ENCODE data around the gene CCL14.
"Not testable (repeated sequence)": the region's sequence is repeated elsewhere in the genome, so short reads cannot be mapped to it uniquely, and the experiment has no call there.

Gene CCL14

DNA sequence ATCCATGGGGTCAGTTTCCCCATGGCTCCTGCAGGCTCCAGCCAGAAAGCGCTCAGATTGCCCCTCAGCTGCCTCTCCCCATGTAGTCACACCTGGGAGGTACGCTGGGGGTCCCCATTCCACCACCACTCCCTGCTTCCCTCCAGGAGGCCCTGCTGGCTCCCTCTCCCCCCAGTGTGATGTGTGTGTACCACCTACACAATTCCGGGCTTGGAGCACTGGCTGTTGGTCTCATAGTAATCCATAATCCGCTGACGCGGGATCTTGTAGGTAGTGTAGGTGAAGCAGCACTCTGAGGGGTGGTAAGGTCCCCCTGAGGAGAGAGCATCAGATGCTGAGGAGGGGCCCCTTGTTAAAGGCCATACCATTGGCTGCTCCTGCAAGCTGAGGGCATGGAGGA lies 2.4 kb downstream of the CCL14 start:
- DNase-seq = no peak

DNA sequence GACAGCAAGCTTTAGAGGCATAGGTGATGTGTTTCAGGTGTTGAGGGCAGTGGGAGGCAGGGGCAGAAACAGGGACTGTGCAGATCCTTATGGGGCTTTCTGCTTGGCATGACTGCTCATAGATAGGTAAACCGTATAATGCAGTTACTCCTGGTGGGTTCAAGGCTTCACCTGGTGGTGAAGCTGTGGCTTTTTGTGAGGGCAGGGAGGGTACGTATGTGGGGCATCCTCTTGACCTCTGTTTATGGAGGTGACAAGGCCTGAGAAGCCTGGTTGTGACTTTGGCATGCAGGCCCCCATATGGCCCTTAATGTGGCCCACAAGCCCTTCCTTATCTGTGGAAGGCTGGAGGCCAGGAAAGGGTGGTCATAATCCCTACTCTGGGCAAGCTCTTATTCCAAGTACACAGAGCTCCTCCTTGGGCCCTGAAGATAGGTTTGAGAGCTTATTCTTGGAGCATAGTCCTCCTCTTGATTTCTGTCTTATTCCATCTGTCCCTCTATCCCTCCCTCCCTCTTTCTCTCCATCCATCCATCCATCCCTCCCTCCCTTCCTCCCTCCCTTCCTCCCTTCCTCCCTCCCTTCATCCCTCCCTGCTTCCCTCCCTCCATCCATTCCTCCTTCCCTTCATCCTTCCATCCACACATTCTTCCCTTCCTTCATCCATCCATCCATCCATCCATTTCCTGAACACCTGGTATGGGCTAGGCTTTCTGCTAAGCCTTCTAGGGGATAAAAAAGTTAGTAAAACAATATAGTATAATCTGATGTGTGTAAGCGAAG lies 3.9 kb downstream of the CCL14 start:
- DNase-seq = no peak

DNA sequence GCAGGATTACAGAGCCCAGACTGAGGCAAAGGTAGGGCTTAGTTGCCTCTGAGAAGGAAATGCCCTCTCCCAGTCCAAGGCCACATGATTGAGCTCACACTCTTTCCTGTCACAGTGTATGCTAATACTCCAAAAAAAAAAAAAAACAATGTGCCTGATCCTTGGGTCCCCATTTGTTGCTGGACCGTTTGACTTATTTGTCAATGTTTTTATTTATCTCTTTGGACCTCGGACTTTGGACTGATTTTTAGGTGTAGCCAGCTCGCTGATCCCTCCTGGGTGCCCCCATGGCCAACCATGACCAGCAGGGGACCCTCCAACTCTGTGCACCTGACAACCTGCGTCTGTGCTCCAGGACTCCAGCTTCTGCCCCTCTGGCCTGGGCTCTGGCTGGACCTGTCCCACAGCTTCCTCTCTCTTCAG lies 4.6 kb downstream of the CCL14 start:
- DNase-seq = no peak

DNA sequence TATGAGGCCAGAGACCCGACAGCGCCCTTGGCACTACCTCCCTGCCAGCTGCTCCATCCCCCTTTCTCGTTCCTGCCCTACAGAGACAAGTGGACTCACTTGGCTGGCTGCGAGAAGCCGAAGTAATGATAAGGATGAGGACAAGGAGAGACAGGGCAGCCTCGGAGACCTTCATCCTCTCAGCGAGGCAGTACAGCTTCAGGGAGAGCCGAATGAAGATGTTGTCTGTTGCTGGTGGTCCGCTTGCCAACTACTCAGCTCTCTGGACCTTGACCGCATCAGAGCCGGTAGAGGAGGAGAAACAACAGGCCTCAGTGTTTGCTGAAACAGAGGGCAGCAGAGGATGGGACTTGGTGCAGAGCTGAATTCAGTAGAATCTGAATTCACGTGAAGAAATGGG lies 5.3 kb downstream of the CCL14 start, which contains the start of gene CCL16:
TSS of gene CCL16 (minus strand) at position 252 of the 400 bp plus-strand sequence. CDS start at position 175, 77 bp downstream.
- DNase-seq = no peak

DNA sequence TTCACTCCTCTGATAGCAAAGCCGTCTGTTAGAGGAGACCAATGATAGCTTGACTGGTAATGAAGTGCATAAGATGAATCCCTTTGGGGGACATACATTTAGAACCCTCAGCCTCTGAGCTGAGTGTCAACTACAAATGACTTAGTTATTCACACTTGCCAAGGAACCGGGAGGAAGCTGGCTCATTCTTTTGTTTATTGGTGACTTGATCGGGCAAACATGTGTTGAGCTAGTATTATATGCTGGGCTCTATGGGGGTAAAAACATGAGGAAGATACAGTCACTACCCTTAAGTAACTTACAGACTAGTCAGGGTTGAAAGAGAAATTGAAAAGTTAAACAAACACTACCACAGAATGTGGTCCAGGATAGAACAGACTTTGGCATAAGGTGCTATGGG lies 8.2 kb downstream of the CCL14 start:
- DNase-seq = no peak

DNA sequence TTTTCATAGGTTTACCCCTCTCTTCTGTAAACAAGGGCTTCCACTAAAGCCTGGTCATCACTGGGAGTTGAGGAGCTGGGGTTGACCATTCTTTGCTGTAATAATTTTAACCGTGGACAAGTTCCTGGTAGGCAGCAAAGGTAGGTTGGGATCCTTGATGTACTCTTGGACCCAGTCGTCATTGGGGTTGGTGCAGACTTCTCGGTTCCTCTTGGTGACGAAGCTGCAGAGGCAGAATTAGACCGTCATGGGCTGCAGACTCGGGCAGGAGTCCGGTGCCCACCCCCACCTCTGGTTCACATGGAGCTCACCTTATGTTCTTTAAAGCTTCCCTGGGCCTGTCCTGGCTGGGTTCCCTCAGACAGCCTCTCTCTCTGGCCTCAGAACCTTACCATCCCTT lies 9.0 kb downstream of the CCL14 start:
- DNase-seq = no peak

DNA sequence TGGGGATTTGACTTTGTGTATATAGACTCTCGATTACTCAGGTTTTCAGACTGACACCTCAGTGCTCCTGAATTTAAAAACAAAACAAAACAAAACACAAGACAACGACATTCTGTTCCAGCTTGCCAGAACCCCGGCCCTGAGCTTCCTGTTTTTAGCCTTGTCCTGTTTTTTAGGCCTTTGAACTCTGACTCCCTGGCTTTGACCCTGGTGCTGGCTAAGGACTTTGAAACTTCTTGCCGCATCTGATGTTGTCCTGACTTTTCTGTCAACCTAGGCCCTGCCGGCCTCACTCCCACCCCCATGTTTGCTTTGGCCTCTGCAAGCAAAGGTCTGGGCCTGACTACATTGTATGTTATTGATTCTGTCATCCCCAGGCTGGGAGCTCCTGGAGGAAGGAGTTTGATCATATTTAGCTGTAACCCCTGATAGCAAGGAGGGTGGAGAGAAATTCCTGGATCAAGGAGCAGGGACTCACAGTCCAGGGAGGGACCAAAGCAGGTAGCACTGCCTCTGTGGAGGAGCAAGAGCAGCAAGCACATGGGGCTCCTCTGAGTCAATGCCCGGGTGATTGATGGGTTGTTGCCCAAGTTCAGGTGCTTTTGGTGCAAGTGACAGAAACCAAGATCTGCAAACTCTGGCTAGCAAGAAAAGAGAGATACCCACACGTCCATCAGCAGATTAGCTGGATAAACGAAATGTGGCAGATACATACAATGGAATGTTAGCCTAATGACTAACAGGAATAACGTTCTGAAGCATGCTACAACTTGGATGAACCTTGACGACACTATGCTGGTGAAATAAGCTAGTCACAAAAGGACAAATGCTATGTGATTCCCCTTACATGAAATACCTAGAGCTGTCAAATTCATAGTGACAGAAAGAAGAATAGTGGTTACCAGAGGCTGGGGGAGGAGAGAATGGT lies 12.9 kb downstream of the CCL14 start:
- no peak for DNase-seq

DNA sequence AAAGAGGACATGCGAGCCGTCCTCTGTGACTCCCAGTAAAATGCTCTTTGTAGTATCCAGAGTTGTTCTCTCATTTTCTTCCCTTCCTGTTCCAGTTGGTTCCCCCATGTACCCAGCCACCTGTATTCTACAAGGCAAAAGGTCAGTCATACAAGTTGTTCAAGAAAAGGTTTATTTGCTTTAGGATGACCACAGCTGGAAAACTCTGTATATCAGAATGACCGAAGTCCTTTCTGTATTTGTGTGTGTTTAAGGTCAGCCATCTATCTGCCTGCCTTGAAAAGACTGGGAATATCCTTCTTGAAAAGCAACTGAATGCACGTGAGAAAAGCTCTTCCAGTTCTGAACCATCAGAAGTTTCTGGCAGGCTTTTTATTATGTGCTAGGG lies 13.6 kb downstream of the CCL14 start:
- no peak for DNase-seq

DNA sequence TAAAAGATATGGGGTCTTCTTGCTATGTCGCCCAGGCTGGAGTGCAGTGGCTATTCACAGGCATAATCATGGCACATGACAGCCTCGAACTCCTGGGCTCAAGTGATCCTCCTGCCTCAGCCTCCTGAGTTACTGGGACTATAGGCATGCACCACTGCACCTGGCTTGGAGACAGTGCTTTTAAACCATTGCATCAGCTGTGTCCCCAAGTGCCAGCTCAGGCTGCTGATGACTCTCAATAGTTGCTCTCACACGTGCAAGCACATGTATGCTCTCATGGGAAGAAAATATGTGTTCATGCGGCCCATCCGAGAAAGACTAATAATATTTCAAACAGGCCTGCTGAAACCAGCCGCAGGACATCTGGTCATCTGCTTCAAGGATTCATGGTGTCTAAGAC lies 14.0 kb downstream of the CCL14 start:
- DNase-seq = no peak

DNA sequence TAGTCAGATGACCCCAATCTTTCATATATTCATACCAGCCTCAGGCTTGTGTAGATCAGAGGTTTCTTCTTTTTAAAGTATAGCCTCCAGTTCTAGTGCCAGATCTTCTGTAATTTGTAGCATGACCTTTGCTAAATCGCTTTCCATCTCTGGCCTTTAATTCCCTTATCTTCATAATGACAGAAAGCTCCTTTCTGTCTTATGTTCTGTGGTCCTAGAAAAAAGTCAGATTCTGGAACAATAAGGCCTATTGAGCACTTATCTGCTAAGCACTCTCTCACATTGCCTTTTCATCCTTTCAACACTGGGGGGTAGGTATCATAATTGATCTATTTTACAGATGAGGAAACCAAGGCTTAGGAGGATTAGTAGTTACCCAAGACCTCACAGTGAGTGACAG lies 14.5 kb downstream of the CCL14 start:
- no peak for DNase-seq

DNA sequence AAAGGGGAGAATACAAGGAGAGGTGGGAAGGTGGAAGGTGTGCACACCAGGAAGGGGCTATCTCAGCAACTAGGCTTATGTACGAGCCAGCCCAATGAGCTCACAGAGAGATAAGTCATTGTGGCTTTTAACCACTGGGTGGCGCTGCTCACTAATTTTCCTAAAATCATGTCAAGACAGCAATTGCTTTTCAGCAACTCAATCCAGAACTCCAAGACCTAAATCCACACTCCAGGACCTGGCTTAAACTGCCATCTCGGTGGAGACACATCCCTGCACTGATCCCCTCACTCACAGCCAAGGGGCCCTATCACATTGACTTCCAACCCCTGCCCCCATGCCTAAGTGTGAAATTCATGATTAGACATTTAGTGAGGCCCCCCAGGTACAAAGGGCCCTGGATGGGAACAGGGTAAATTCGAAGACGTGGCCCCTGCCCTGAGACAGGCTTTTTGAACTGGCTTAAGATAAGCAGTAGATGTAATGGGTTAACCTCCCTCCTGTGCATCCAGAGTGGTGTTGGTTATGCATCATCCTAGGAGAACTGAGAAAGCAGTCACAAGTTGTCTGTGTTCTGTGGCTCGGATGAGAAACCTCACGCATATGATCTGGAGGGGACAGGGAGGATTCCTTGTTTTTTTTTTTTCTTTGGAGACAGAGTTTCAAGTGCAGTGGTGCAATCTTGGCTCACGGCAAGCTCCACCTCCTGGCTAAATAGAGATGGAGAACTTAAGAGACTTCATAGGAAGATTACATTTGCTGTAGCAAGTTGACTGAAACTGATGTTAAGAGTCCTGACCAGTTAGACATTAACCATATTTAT lies 16.8 kb downstream of the CCL14 start:
- peak; percentile 78 for DNase-seq

DNA sequence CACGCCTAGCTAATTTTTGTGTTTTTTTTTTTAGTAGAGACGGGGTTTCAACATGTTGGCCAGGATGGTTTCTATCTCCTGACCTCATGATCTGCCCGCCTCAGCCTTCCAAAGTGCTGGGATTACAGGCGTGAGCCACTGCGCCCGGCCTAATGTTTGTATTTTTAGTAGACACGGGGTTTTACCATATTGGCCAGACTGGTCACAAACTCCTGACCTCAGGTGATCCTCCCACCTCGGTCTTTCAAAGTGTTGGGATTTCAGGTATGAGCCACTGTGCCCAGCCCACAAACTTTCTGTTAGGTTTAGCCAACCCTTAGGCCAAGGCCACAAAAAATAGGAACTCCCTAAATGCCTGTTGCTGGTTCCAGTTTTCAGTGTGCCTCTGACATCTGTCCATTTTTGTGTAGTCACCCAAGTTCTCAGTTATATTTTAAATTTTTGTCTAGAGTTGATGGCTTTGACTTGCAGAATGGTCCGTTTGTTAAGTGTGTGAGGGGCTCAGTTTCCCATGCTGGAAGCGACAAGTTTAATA lies 17.9 kb downstream of the CCL14 start:
- no peak for DNase-seq

DNA sequence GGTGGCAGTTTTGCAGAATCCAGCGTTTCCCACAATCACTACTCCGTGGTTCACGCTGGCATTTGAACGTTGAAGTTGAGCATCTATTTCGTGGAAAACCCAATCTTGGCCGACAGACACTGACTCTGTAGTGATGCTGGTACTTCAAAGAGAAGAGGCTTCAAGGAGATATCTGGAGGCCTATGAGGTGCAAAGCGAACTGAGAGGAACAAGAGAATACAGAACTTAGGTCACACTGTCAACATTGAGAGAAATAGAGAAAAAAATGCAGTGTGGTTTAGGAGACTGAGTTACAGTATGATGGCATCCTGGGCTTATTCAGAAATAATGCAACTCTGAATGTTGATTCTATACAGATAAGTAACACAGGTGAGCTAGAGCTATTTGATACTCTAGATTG lies 21.3 kb downstream of the CCL14 start:
- DNase-seq = no peak

DNA sequence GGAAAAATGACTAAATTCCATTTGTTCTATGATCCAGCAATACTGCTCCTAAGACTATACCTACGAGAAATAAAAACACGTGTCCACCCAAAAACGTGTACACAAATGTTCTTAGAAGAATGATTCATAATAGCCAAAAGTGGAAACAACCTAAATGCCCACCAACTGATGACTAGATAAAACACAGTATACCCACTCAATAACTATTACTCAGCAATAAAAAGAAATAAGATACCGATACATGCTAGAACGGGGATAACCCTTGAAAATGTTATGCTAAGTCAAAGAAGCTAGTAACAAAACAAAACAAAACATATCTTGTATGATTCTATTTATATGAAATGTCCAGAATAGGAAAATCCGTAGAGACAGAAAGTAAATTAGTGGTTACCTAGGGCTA lies 22.9 kb downstream of the CCL14 start:
- no peak for DNase-seq

DNA sequence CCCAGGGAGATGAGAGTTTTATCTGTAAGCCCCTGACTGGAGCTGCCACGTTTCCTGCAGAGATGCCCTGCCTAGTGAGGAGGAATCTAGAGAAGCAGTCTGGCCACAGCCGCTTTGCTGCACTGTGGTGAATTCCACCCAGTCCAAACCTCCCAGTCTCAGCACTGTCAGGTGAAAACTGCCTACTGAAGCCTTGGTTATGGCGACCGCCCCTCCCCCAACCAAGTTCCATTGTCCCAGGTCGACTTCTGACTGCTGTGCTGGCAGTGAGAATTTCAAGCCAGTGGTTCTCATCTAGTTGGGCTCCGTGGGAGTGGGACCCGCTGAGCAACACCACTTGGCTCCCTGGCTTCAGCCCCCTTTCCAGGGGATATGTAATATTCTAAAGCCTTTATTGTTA lies 32.8 kb downstream of the CCL14 start:
- DNase-seq = no peak

DNA sequence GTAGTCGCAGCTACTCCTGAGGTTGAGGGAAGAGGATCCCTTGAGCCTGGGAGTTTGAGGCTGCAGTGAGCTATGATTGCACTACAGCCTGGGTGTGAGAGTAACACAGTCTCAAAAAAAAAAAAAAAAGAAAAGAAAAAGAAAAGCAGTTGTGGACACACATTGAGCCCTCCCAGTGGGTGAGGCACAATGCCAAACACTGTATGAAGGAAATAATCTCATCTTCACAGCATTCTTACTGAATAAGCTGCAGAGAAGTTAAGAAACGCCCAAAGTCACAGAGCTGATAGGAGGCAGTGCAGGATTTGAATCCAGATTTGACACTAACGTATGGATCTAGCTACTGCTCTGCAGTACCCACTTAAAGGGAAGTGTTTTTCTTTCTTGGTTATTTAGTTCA lies 37.1 kb downstream of the CCL14 start:
- DNase-seq = no peak

DNA sequence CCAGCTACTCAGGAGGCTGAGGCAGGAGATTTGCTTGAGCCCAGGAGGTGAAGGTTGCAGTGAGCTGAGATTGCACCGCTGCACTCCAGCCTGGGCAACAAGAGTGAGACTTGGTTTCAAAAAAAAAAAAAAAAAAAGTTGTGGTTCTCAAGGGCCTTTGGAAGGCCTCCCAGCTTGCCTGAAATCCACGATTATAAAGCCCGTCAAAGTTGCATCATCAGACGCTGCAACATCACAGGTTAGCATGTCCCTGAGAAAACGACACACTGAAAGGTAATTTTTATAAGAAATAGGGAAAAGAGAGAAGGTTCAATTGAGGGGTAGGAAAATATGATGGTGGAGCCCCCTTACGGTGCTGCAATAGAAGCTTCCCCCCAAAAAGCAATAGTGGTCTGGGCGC lies 38.4 kb downstream of the CCL14 start:
- no peak for DNase-seq

DNA sequence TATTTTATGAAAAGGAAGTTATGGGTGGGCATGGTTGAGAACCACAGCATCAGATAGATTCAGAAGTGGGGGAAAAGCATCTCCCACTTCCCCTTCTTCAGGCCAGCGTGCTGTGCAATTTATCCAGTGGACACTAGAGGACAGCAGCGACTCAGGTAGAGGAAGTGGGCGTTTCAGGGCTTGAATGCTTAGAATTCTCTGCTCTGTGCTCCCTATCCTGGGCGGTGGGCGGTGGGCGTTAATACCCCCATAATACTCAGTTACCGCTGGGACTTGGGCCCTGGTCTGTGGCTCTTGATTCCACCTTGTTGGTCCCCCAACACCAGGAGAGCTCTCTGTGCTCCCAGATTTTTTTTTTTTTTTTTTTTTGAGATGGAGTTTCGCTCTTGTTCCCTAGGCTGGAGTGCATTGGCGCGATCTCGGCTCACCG lies 39.4 kb downstream of the CCL14 start:
- peak; percentile 56 for DNase-seq

DNA sequence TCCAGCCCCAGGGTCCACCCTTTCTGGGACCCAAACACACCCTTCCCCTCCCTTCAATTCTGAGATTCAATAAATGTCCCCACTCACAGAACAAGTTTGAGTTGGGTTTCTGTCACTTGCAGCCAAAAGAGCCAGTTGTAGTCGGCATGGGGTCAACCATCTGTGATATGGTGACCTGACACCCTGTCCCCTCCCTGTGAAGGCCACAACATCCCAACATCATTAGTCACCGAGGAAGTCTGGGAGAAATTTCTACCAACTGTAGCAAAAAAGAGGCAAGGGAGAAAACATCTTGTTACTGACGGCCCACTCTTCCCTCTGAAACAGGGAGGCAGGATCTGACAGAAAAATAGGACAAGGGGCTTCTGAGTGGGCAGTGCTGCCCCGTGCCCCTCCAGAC lies 42.4 kb downstream of the CCL14 start:
- DNase-seq = no peak

DNA sequence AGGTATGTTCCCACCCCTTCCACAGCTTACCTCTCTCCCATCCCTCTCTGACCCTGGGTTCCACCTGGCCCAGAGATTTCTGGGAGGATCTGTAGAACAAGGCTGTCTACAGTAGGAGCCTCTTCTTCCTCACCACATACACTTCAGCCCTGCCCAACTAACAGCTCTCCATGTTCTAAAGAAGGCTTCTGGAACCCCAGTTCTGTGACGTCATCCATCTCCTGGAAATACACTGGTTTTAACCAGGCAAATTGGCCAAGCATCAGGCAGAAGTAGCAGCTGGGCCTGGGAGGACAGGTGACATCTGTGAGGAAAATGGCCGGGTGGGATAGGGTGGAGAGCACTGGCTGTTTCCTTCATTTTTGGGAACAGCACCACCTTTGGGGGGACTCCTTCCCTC lies 43.0 kb downstream of the CCL14 start, which contains the start of gene LYZL6:
TSS of gene LYZL6 (minus strand) at position 177 of the 400 bp plus-strand sequence. CDS start 4,357 bp downstream, outside the sequence.
- no peak for DNase-seq

DNA sequence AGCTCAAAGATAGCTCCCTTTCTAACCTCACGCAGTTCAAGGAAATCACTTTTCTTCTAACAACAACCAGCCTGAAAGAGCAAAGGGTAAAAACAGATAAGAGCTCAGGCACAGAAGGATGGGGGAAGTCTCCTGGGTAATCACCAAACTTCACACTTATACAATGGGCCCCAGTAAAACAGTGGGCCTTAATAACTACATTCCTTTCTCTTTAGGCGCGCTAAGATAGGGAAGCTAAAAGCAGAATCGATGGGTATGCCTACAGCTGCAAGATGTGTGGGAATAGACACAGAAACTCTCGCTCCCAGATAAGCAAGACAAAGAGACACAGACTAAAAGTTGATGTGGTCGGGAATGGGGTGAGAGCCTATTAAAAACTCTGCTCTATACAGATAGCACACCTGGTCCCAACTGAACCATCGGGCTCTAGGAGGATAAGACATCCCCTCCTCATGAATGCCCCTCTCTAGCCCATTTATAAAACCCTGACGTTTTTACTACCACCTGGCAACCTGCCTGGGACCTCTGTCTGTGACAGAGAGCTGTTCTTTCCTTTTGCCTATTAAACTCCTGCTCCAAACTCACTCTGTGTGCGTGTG lies 43.8 kb downstream of the CCL14 start:
- no peak for DNase-seq

DNA sequence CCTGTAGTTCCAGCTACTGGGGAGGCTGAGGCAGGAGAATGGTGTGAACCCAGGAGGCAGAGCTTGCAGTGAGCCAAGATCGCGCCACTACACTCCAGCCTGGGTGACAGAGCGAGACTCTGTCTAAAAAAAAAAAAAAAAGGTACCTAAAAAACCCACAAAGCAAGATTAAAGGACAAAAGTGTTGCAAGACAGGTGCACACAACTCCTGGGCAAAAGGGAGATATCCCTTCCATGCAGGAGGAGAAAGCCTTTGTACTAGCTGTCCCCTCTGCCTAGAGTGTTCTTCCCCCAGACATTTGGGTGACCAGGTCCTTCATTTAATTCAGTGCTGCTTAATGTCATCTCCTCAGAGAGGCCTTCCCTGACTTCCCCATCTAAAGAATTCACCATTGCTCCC lies 48.0 kb downstream of the CCL14 start:
- not testable (repeated sequence) for DNase-seq
